HepG2 (cell line): ENCODE results near the gene XPOT. TPM values are rescaled to one million over a fixed set of nuclear protein-coding genes. Genes with fewer than 3 reads are reported as not detected.
A peak's percentile ranks its signal among the peaks of the same experiment; 100 is the strongest.

Experiments used
- CREB1 ChIP-seq, 2 experiments: fragments of 450-650 bp in 1 of 2; IDR thresholded peaks; 2 replicates each; pipeline ENCODE4 v1.6.1; 2016 to 2017; ENCODE audit warnings: control low read depth in 1 of 2, mild to moderate bottlenecking in 1 of 2, missing compliant biosample characterization in 1 of 2, missing genetic modification characterization in 1 of 2
- DNMT3B ChIP-seq: conservative IDR thresholded peaks from 2 replicates; pipeline ENCODE4 v1.6.1; 2016; ENCODE audit warnings: missing biosample characterization, control low read depth
- GPN1 ChIP-seq: sonication (generic); formaldehyde crosslinking; IDR thresholded peaks from 2 replicates; pipeline ENCODE4 v1.5.1; 2020; ENCODE audit warnings: missing genetic modification reagents, borderline replicate concordance
- KDM2A ChIP-seq: sonication (generic); formaldehyde crosslinking; IDR thresholded peaks from 2 replicates; pipeline ENCODE4 v1.4.0; 2020; ENCODE audit warnings: low read depth, missing genetic modification reagents, borderline replicate concordance
- KDM5B ChIP-seq: sonication (generic); formaldehyde crosslinking; IDR thresholded peaks from 2 replicates; pipeline ENCODE4 v1.4.0; 2020; ENCODE audit warnings: missing genetic modification reagents, mild to moderate bottlenecking, borderline replicate concordance
- MAFK ChIP-seq, 2 experiments: IDR thresholded peaks in 1 of 2; conservative IDR thresholded peaks in 1 of 2; 2 replicates each; pipeline ENCODE4 v1.6.1; 2011; ENCODE audit warnings: improper control_type of control experiment in 2 of 2, low read length in 2 of 2
- NONO ChIP-seq, 2 experiments: fragments of 450-650 bp in 1 of 2; sonication (generic) in 1 of 2; formaldehyde crosslinking in 1 of 2; IDR thresholded peaks in 1 of 2; conservative IDR thresholded peaks in 1 of 2; 2 replicates each; pipeline versions ENCODE4 v1.6.1 to v1.8.0; 2017 to 2022; ENCODE audit warnings: mild to moderate bottlenecking in 1 of 2, missing genetic modification reagents in 1 of 2, moderate library complexity in 1 of 2
- SIX1 ChIP-seq: sonication (generic); formaldehyde crosslinking; IDR thresholded peaks from 2 replicates; pipeline ENCODE4 v1.4.0; 2020; ENCODE audit warnings: missing genetic modification reagents, borderline replicate concordance
- THYN1 ChIP-seq: sonication (generic); formaldehyde crosslinking; IDR thresholded peaks from 2 replicates; pipeline ENCODE4 v1.8.1; 2023; ENCODE audit warnings: low read depth, mild to moderate bottlenecking, moderate library complexity, missing genetic modification reagents, borderline replicate concordance
- ZNF138 ChIP-seq: sonication (generic); formaldehyde crosslinking; IDR thresholded peaks from 2 replicates; pipeline ENCODE4 v1.5.0; 2020; ENCODE audit warnings: mild to moderate bottlenecking, low read depth, missing genetic modification reagents
- ZNF235 ChIP-seq: sonication (generic); formaldehyde crosslinking; IDR thresholded peaks from 2 replicates; pipeline ENCODE4 v1.8.1; 2023; ENCODE audit warnings: mild to moderate bottlenecking, missing genetic modification reagents, borderline replicate concordance
- ZNF768 ChIP-seq: sonication (generic); formaldehyde crosslinking; IDR thresholded peaks from 2 replicates; pipeline ENCODE4 v1.4.0; 2020; ENCODE audit warnings: missing genetic modification reagents
- polyA plus RNA-seq, 8 experiments: library from polyadenylated mRNA; depleted of rRNA in 3 of 8; stranded (reverse) in 7 of 8; unstranded in 1 of 8; fragments of >200 nt; fragmentation: Illumina TruSeq in 4 of 8; extraction: Trizol in 4 of 8; gene quantifications; 2 replicates each; pipeline versions ENCODE4 v1.2.1 to v1.2.3, GENCODE V29; 2011 to 2016; ENCODE audit warnings: low read depth in 4 of 8, missing spikeins in 1 of 8, mixed read lengths in 1 of 8; ENCODE audit not compliant: insufficient read depth in 1 of 8
- total RNA-seq, 5 experiments: library from RNA; depleted of rRNA; stranded (reverse); fragments of >200 nt; fragmentation: Illumina TruSeq; extraction: Trizol; gene quantifications; 2 replicates each; pipeline ENCODE4 v1.2.3, GENCODE V29; 2016; ENCODE audit warnings: low read depth in 1 of 5
- TF ChIP-seq, protein P1 (sequence below): sonication (generic); formaldehyde crosslinking; IDR thresholded peaks from 2 replicates; pipeline ENCODE4 v1.9.0; 2022; ENCODE audit warnings: missing genetic modification reagents, mild to moderate bottlenecking, borderline replicate concordance
- TF ChIP-seq, protein P2 (sequence below): fragments of 450-650 bp; IDR thresholded peaks from 2 replicates; pipeline ENCODE4 v1.6.1; 2017
- TF ChIP-seq, protein P3 (sequence below): sonication (generic); formaldehyde crosslinking; IDR thresholded peaks from 2 replicates; pipeline ENCODE4 v1.5.1; 2020; ENCODE audit warnings: mild to moderate bottlenecking, missing genetic modification reagents, borderline replicate concordance
- TF ChIP-seq, protein P4 (sequence below): sonication (generic); formaldehyde crosslinking; IDR thresholded peaks from 2 replicates; pipeline ENCODE4 v1.8.0; 2022; ENCODE audit warnings: mild to moderate bottlenecking, missing genetic modification reagents; ENCODE audit not compliant: insufficient replicate concordance

Gene XPOT
- total and polyA plus RNA-seq, 2 of the 13 experiments (the other 11 are each of a cell fraction or from before 2014, with no cell fraction given) = 93.8 to 102 TPM

DNA sequence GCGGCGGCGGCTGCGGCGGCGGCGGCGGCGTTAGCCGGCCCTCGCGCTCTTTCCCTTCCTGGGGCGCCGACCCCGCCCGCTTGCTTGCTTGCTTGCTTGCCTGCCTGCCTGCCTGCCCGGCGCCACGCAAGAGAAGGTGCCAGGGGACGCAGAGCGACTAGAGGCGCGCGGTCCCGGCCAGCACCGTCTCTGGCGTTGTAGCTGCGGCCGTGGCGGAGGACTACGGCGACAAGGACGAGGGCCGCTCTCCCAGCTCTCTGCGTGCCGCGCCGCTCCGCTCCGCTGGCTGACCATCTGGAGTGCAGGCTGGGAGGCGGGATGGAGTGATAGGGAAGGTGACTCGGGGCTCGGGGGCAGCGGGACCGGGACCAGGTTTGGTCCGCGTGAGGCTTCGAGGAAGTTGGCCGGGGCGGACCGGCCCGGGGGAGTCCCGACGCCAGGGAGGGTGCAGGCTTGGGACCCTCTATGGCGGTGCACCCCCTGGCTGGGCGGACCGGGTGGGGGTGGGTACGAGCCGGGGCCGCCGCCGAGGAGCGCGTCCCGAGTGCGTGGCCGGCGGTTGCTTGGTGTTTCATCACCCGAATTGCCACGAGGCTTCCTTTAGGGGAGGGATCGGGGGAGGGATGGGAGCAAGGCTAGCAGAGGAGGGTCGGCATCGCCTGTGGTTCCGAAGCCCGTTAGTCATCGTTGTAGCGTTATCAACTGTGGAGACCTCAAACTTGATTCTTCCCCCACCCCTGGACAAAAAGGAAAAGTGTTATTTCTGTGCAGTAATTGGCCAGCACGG lies 471 bp downstream of the XPOT start (continued):
- TF ChIP-seq, protein P1, sequence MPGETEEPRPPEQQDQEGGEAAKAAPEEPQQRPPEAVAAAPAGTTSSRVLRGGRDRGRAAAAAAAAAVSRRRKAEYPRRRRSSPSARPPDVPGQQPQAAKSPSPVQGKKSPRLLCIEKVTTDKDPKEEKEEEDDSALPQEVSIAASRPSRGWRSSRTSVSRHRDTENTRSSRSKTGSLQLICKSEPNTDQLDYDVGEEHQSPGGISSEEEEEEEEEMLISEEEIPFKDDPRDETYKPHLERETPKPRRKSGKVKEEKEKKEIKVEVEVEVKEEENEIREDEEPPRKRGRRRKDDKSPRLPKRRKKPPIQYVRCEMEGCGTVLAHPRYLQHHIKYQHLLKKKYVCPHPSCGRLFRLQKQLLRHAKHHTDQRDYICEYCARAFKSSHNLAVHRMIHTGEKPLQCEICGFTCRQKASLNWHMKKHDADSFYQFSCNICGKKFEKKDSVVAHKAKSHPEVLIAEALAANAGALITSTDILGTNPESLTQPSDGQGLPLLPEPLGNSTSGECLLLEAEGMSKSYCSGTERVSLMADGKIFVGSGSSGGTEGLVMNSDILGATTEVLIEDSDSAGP (CRISPR knock-in tag) = peak; percentile 87
- TF ChIP-seq ZNF235 (CRISPR knock-in tag) (0 out of 2 replicates have a peak, but pooled peaks have one; percentile 10), MAFK (conservative IDR thresholded peaks at IDR 0.05 in 1 of 2, IDR thresholded peaks at IDR 0.05 in 1 of 2; ENCODE audit: low read length in 2 of 2) (no peak), ZNF768 (CRISPR knock-in tag) (peak; percentile 52), DNMT3B (CRISPR knock-in tag) (0 out of 2 replicates have a peak, but pooled peaks have one; percentile 7), KDM2A (CRISPR knock-in tag) (peak; percentile 74), THYN1 (no peak; the same call in 1 of the 2 replicates), CREB1 (IDR thresholded peaks at IDR 0.05) (no peak), CREB1 (CRISPR knock-in tag; IDR thresholded peaks at IDR 0.05) (no peak), KDM5B (CRISPR knock-in tag) (peak; percentile 89), NONO (IDR thresholded peaks at IDR 0.05) (no peak), NONO (CRISPR knock-in tag; conservative IDR thresholded peaks at IDR 0.05) (peak; percentile 85; the same call in 1 of the 2 replicates), GPN1 (CRISPR knock-in tag) (0 out of 2 replicates have a peak, but pooled peaks have one; percentile 10), ZNF138 (no peak), SIX1 (CRISPR knock-in tag) (no peak)
- TF ChIP-seq, protein P2, sequence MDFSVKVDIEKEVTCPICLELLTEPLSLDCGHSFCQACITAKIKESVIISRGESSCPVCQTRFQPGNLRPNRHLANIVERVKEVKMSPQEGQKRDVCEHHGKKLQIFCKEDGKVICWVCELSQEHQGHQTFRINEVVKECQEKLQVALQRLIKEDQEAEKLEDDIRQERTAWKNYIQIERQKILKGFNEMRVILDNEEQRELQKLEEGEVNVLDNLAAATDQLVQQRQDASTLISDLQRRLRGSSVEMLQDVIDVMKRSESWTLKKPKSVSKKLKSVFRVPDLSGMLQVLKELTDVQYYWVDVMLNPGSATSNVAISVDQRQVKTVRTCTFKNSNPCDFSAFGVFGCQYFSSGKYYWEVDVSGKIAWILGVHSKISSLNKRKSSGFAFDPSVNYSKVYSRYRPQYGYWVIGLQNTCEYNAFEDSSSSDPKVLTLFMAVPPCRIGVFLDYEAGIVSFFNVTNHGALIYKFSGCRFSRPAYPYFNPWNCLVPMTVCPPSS = no peak
- TF ChIP-seq, protein P3, sequence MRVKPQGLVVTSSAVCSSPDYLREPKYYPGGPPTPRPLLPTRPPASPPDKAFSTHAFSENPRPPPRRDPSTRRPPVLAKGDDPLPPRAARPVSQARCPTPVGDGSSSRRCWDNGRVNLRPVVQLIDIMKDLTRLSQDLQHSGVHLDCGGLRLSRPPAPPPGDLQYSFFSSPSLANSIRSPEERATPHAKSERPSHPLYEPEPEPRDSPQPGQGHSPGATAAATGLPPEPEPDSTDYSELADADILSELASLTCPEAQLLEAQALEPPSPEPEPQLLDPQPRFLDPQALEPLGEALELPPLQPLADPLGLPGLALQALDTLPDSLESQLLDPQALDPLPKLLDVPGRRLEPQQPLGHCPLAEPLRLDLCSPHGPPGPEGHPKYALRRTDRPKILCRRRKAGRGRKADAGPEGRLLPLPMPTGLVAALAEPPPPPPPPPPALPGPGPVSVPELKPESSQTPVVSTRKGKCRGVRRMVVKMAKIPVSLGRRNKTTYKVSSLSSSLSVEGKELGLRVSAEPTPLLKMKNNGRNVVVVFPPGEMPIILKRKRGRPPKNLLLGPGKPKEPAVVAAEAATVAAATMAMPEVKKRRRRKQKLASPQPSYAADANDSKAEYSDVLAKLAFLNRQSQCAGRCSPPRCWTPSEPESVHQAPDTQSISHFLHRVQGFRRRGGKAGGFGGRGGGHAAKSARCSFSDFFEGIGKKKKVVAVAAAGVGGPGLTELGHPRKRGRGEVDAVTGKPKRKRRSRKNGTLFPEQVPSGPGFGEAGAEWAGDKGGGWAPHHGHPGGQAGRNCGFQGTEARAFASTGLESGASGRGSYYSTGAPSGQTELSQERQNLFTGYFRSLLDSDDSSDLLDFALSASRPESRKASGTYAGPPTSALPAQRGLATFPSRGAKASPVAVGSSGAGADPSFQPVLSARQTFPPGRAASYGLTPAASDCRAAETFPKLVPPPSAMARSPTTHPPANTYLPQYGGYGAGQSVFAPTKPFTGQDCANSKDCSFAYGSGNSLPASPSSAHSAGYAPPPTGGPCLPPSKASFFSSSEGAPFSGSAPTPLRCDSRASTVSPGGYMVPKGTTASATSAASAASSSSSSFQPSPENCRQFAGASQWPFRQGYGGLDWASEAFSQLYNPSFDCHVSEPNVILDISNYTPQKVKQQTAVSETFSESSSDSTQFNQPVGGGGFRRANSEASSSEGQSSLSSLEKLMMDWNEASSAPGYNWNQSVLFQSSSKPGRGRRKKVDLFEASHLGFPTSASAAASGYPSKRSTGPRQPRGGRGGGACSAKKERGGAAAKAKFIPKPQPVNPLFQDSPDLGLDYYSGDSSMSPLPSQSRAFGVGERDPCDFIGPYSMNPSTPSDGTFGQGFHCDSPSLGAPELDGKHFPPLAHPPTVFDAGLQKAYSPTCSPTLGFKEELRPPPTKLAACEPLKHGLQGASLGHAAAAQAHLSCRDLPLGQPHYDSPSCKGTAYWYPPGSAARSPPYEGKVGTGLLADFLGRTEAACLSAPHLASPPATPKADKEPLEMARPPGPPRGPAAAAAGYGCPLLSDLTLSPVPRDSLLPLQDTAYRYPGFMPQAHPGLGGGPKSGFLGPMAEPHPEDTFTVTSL (CRISPR knock-in tag) = no peak
- TF ChIP-seq, protein P4, sequence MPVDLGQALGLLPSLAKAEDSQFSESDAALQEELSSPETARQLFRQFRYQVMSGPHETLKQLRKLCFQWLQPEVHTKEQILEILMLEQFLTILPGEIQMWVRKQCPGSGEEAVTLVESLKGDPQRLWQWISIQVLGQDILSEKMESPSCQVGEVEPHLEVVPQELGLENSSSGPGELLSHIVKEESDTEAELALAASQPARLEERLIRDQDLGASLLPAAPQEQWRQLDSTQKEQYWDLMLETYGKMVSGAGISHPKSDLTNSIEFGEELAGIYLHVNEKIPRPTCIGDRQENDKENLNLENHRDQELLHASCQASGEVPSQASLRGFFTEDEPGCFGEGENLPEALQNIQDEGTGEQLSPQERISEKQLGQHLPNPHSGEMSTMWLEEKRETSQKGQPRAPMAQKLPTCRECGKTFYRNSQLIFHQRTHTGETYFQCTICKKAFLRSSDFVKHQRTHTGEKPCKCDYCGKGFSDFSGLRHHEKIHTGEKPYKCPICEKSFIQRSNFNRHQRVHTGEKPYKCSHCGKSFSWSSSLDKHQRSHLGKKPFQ (CRISPR knock-in tag) = no peak
